KBM-7 (cell line): ENCODE results near the gene MAPK10.
A peak's percentile ranks its signal among the peaks of the same experiment; 100 is the strongest.
"Not testable (repeated sequence)": the region's sequence is repeated elsewhere in the genome, so short reads cannot be mapped to it uniquely, and the experiment has no call there.

Experiments used
- DNase-seq: peaks from one replicate; pipeline ENCODE4 v3.0.0-alpha.2; 2015
- in situ Hi-C: fragments of 300-500 bp; cut with MboI; formaldehyde crosslinking; loops from 2 replicates; pipeline ENCODE4 v1.14.3; 2020; ENCODE audit warnings: low sequenced_read_pairs, low pct_unique_long_range_greater_than_20kb, mixed read lengths

The MAPK10 gene

GRCh38 chr4:86089053-86089452 is 270.8 kb downstream of the MAPK10 start:
- DNase-seq: no peak
- in situ Hi-C loops: no loop called here

- in situ Hi-C loops, DNase-seq: not testable (repeated sequence)
Measured at GRCh38 chr4:86075796-86076195, 284.1 kb downstream of the MAPK10 start.

- in situ Hi-C loops: no loop called here
- DNase-seq: no peak
Measured at GRCh38 chr4:86060341-86060740, 299.5 kb downstream of the MAPK10 start.

GRCh38 chr4:86058621-86059020 is 301.2 kb downstream of the MAPK10 start:
- in situ Hi-C loops: no loop called here

GRCh38 chr4:86055898-86056297 is 304.0 kb downstream of the MAPK10 start:
- no peak for DNase-seq
- in situ Hi-C loops: no loop called here

More at GRCh38 chr4:86058621-86059020, 301.2 kb downstream of the MAPK10 start:
- no peak for DNase-seq

- in situ Hi-C loops: no loop called here
- no peak for DNase-seq
Measured at GRCh38 chr4:86054286-86055032, 305.4 kb downstream of the MAPK10 start.

- DNase-seq: no peak
- in situ Hi-C loops: no loop called here
Measured at GRCh38 chr4:86050496-86050895, 309.4 kb downstream of the MAPK10 start.

GRCh38 chr4:86048426-86048825 is 311.4 kb downstream of the MAPK10 start:
- DNase-seq: no peak

GRCh38 chr4:86044593-86044985 is 315.3 kb downstream of the MAPK10 start:
- DNase-seq: no peak
- in situ Hi-C loops: no loop called here

More at GRCh38 chr4:86048426-86048825, 311.4 kb downstream of the MAPK10 start:
- in situ Hi-C loops: no loop called here

GRCh38 chr4:86043755-86044592 is 315.9 kb downstream of the MAPK10 start:
- in situ Hi-C loops: no loop called here
- peak; percentile 68 for DNase-seq

- in situ Hi-C loops: no loop called here
- DNase-seq: no peak
Measured at GRCh38 chr4:86038037-86038436, 321.8 kb downstream of the MAPK10 start.

GRCh38 chr4:86036736-86037135 is 323.1 kb downstream of the MAPK10 start:
- in situ Hi-C loops: no loop called here
- peak; percentile 16 for DNase-seq

- no peak for DNase-seq
- in situ Hi-C loops: no loop called here
Measured at GRCh38 chr4:86035688-86036087, 324.2 kb downstream of the MAPK10 start.

- no peak for DNase-seq
- in situ Hi-C loops: no loop called here
Measured at GRCh38 chr4:86034616-86035015, 325.2 kb downstream of the MAPK10 start.

GRCh38 chr4:86033171-86033570 is 326.7 kb downstream of the MAPK10 start:
- no peak for DNase-seq
- in situ Hi-C loops: no loop called here

GRCh38 chr4:86032476-86033022 is 327.3 kb downstream of the MAPK10 start:
- peak; percentile 48 for DNase-seq
- in situ Hi-C loops: no loop called here

- DNase-seq: no peak
Measured at GRCh38 chr4:86031927-86032326, 327.9 kb downstream of the MAPK10 start.

GRCh38 chr4:86026720-86027119 is 333.1 kb downstream of the MAPK10 start:
- no peak for DNase-seq
- in situ Hi-C loops: no loop called here

More at GRCh38 chr4:86031927-86032326, 327.9 kb downstream of the MAPK10 start:
- in situ Hi-C loops: no loop called here

GRCh38 chr4:86021671-86022070 is 338.2 kb downstream of the MAPK10 start:
- DNase-seq, in situ Hi-C loops: not testable (repeated sequence)

GRCh38 chr4:86019906-86020305 is 339.9 kb downstream of the MAPK10 start:
- in situ Hi-C loops: no loop called here
- DNase-seq: no peak
